Measurements from ENCODE around the gene KLHL30. TPM values are rescaled to one million over a fixed set of nuclear protein-coding genes. Genes with fewer than 3 reads are reported as not detected.

KLHL30 gene
- total RNA-seq, 1 donor from 2014 or later = not detected

DNA sequence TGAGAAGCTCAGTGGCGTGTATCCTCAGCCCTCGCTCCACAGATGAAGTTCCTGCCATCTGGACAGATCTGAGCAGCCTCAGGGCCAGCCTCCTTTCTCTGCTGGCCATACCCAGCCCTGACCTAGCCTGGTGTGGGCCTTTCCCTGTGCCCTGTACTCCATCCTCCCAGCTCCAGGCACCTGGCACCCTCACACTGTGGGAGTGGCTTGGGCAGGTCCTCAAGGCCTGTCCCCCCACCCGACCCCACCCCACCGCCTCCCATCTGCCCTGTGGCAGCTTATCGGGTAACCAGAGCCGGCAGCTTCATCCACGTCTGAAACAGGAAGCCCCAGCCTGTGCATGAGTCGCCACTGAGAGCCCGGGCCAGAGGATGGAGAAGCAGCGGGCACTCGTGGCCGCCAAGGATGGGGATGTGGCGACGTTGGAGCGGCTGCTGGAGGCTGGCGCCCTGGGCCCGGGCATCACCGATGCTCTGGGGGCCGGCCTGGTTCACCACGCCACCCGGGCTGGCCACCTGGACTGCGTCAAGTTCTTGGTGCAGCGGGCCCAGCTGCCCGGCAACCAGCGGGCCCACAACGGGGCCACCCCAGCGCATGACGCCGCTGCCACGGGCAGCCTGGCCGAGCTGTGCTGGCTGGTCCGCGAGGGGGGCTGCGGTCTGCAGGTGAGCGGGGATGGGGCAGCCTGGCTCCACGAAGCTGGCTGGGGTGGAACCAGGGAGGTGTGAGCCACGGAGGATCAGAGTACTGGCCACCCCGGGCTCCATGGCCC lies 38.2 kb upstream of the KLHL30 start, which contains the start of gene ESPNL:
Gene ESPNL (plus strand): TSS at position 292 of the 772 bp plus-strand sequence. CDS start 80 bp downstream, at position 372.
- H3K36me3 Mint-ChIP-seq (ENCODE audit: low read depth) = peaks cover 3% of the 10 kb centered on the region
- POLR2A ChIA-PET = interaction anchor here (1.0 kb wide), 1 partner anchor 8 kb away, joined by 3 read pairs; no protein-coding TSS in a partner anchor
- H3K27ac Mint-ChIP-seq = peak within 1 kb of the TSS; percentile 76
- H3K27me3 Mint-ChIP-seq = no peaks in the 10 kb centered on the region
- no peaks in the 10 kb centered on the region for H3K9me3 Mint-ChIP-seq
- TF ChIP-seq, protein P1, sequence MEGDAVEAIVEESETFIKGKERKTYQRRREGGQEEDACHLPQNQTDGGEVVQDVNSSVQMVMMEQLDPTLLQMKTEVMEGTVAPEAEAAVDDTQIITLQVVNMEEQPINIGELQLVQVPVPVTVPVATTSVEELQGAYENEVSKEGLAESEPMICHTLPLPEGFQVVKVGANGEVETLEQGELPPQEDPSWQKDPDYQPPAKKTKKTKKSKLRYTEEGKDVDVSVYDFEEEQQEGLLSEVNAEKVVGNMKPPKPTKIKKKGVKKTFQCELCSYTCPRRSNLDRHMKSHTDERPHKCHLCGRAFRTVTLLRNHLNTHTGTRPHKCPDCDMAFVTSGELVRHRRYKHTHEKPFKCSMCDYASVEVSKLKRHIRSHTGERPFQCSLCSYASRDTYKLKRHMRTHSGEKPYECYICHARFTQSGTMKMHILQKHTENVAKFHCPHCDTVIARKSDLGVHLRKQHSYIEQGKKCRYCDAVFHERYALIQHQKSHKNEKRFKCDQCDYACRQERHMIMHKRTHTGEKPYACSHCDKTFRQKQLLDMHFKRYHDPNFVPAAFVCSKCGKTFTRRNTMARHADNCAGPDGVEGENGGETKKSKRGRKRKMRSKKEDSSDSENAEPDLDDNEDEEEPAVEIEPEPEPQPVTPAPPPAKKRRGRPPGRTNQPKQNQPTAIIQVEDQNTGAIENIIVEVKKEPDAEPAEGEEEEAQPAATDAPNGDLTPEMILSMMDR (IDR thresholded peaks at IDR 0.05) = no peak
- CTCF ChIA-PET = no interaction called here
- H3K4me1 Mint-ChIP-seq = peaks cover 19% of the 10 kb centered on the region
- no peak for ATAC-seq (ENCODE audit: low read depth)
- no peak for DNase-seq
- peak within 1 kb of the TSS; percentile 72 for H3K4me3 Mint-ChIP-seq
- intact Hi-C loops (cut with micrococcal nuclease) = loop anchor here (10.0 kb wide), 1 partner anchor 135 kb away; no protein-coding TSS in a partner anchor

DNA sequence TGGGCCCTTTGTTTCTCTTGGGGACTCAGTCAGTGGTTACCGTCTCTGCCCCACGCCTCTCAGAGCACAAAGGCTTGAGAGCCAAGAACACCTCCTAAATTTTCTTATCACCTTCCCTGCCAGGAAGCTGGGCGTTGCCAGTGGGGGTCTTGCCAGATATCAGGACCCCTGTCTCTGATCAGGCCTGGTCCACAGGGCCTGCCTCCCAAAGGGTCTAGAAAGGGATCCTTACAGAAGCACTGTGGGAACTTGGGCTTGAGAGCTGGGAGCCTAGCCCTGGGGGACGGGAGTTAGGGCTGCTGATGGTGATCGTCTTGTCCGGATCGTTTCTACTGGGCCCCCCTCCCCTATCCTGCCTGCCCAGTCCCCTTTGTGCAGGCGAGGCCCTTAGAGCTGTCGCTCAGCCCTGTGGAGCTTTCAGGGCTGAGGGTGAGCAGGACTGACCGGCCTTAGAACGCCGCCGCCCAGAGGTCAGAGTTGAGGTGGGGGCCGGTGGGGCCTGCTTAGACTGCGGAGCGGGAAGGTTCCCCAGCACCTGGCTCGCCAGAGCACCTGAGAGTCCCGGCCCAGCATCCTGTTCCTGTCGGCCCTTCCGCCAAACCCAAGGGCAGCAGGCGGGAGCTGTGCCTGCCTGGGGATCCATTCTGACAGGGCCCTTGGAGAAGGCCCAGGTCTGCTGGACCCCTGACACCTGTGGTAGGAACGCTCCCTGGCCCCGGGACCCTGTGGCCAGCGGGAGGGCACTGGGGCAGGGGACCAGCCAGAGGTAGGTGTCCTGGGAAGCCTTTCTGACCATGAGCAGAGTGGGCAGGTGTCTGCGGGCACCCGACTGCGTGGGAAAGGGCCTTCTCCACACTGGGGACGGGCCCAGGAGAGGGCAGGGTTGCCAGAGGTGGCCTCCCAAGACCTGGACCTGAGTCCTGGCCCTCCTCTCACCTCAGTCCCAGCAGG lies 37.4 kb upstream of the KLHL30 start:
- ATAC-seq (ENCODE audit: low read depth) = no peak
- H3K36me3 Mint-ChIP-seq (ENCODE audit: low read depth) = peaks cover 2% of the 10 kb centered on the region
- peaks cover 19% of the 10 kb centered on the region for H3K4me1 Mint-ChIP-seq
- POLR2A ChIA-PET = no interaction called here
- intact Hi-C loops (cut with micrococcal nuclease) = loop anchor here (10.0 kb wide), 1 partner anchor 134 kb away; no protein-coding TSS in a partner anchor
- H3K27me3 Mint-ChIP-seq = no peaks in the 10 kb centered on the region
- H3K9me3 Mint-ChIP-seq = no peaks in the 10 kb centered on the region
- H3K27ac Mint-ChIP-seq = no peak overlapping the region
- TF ChIP-seq, protein P1 (IDR thresholded peaks at IDR 0.05) = no peak
- H3K4me3 Mint-ChIP-seq = no peak overlapping the region
- peak; percentile 14 for DNase-seq
- CTCF ChIA-PET = no interaction called here

DNA sequence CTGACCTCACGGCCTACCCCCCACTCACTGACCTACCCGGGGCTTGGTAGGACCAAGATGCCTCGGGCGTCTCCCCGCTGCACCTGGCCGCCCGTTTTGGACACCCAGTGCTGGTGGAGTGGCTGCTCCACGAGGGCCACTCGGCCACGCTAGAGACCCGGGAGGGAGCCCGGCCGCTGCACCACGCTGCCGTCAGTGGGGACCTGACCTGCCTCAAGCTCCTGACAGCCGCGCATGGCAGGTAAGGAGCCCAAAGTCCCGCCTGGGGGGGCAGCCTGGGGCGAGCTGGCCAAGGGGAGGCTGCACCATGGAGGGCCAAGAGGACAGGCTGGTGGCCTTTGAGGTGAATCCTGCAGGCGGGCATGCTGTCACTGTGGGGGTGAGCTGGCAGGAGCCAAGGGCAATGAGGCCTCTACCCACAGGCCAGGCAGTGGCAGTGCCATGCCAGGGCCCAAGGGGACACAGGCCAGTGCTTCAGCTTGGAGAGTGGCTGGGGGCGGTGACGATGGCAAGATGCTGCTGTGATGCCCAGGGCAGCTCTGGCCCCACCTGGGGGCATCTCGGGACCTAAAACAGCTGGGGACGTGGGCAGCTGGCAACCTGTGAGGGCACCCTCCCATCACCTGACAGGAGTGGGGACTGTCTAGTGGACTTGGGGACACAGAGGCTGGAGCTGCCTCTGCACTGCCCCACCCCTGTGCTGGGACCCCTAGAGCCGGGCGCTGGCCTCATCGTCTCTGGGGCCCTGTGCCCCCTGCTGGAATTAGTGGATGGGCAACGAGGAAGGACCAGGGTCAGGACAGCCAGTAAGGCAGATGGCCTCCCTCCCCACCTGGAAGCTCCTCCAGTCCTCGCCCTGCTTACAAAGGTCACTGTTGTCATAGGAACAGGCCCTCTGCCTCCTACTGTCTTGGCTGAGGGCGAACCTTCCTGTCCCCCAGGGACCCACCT lies 36.3 kb upstream of the KLHL30 start:
- ChIA-PET CTCF (no interaction called here), POLR2A (no interaction called here)
- Mint-ChIP-seq H3K36me3 (ENCODE audit: low read depth) (no peaks in the 10 kb centered on the region), H3K27me3 (no peaks in the 10 kb centered on the region), H3K9me3 (no peaks in the 10 kb centered on the region), H3K4me3 (no peak overlapping the region), H3K4me1 (peaks cover 29% of the 10 kb centered on the region), H3K27ac (no peak overlapping the region)
- no peak for ATAC-seq (ENCODE audit: low read depth)
- intact Hi-C loops (cut with micrococcal nuclease) = loop anchor here (10.0 kb wide), 1 partner anchor 133 kb away; no protein-coding TSS in a partner anchor
- TF ChIP-seq, protein P1 (IDR thresholded peaks at IDR 0.05) = no peak
- DNase-seq = peak; percentile 9

DNA sequence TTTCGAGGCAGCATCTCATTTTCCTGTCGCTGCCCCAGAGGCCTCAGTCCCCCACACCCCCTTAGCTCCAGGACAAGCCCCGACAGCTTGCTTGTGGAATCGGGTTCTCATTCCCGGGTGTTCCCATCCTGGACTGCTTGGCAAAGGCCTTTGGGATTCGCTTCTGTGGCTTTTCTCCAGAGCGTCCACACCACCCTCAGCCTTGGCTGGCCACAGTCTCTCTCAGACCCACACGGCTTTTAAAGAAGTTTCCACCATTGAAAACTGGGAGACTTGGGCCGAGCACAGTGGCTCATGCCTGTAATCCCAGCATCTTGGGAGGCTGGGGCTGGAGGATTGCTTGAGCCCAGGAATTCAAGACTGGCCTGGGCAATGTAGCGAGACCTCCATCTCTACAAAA lies 35.6 kb upstream of the KLHL30 start:
- Mint-ChIP-seq H3K4me3 (no peak overlapping the region), H3K27ac (no peak overlapping the region), H3K9me3 (no peaks in the 10 kb centered on the region), H3K27me3 (no peaks in the 10 kb centered on the region), H3K4me1 (peaks cover 34% of the 10 kb centered on the region), H3K36me3 (ENCODE audit: low read depth) (no peaks in the 10 kb centered on the region)
- DNase-seq (peak; percentile 14), ATAC-seq (ENCODE audit: low read depth) (no peak)
- intact Hi-C loops (cut with micrococcal nuclease) = loop anchor here (10.0 kb wide), 1 partner anchor 132 kb away; no protein-coding TSS in a partner anchor
- TF ChIP-seq, protein P1 (IDR thresholded peaks at IDR 0.05) = no peak
- POLR2A ChIA-PET = no interaction called here
- CTCF ChIA-PET = no interaction called here
